ENCODE results near the gene BMPR1B. TPM values are rescaled to one million over a fixed set of nuclear protein-coding genes. Genes with fewer than 3 reads are reported as not detected.

Gene BMPR1B
- 0.03 TPM in 1 of 2 replicates, not detected in the other for total RNA-seq (2014; rRNA removed; shearing (Covaris generic))

DNA sequence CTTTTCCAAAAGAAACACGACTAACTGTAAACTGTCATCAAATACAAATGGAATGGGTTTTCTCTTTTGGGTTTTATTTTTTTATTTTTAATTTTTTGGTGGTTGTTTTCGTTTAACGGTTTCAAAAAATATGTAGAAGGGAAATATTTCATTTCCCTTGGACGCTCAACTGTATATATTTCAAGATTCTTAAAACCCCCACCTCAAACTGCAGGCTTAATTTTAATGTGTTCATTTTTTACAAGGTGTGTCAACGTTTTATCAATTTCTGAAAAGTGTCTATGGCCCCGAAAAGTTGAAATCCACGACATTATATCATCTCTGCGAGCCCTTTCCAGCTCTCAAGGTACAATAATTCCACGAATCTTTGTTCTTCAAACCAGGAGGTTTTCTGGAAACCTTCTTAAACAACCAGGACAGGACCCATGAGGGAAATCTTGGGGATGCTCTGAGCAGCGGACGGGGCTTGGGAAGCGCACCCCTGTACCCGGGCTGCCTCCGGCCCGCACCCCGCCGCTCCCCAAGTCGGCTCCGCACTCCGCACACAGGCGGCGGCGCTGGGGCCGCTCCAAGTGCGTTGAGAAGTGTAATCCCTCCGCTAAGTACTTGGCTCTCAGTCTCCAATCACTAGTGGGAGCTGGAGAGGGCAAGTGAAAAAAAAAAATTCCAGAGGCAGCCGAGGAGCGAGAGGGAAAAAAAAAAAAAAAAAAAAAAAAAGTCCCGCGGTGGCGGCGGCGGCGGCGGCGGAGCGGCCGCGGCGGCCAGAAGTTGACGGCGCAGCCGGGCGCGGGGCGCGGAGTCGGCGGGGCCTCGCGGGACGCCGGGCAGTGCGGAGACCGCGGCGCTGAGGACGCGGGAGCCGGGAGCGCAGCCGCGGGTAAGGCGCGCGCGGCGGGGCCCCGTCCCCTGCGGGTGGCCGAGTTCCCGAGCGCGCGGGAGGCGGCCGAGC is at the start of gene BMPR1B:
Gene BMPR1B (plus strand): TSS at position 764 of the 949 bp plus-strand sequence. CDS start 346,470 bp downstream, outside the sequence.
- no peak for DNase-seq (ENCODE audit: low spot score)

DNA sequence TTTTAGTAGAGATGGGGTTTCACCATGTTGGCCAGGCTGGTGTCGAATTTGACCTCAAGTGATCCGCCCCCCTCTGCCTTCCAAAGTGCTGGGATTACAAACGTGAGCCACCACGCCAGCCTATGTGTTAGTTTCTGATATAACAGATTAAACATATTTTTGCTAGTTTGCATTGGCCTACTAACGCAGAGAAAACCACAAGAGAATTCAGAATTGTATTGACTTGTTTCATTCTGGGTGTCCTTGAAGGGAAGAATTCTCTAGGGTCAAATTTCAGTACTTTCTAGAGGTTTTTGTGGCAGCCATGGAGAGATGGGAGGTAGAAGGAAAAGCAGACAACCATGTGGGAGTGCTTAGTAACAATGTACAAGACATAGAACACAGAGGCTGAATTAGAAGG is 46.1 kb upstream of the BMPR1B start:
- DNase-seq (ENCODE audit: low spot score): no peak

DNA sequence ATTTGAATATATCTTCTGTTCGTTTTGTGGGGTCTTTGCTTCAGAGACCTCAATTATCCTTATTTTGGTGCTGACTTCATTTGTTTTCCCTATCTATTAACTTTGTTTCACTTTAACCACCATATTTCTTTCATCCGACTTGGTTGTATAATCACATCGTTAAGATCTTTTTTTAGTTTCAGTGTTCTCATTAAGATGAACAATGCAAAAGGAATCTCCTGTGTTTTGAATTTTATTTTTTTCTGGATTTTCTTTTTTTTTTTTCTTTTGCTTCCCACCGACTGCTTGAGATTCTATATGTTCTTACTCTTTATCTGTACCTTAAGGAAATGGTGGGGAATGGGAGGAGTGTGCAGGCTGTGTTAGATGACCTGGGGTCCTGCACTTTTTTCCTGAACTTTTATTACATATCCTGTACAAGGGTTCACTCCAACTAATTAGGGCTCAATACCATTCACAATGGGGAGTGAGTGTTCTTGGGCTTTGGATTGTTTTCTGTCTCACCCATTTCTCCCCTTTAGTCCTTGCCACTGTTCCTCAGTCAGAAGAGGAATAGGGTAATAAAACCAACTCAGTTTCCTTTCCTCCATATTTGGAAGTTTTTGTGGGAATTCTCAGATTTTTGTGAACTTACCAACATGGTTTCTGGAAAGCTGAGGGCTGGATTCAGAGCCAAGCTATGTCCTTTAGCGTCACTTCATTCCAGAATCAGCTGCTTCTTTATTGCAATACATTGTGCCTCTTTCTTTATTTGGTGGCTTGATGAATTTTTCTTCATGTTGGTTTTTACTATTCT is 43.2 kb upstream of the BMPR1B start:
- no peak for DNase-seq (ENCODE audit: low spot score)

DNA sequence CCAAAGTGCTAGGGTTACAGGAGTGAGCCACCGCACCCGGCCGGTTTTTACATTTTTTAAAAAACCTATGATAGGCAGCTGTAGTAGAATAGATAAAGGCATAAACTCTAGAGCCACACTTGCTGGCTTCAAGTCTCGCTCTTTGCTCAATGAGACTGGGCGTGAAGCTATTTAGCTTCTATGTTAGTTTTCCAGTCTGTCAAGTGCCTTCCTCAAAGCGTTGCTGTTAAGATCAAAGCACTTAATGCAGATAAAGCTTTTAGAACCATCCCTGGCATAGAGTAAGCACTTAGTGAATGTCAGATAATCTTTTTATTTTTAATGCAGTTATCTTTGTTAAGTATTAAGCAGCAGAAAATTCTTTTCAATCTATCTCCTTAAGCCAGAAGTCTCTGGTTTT is 42.0 kb upstream of the BMPR1B start:
- no peak for DNase-seq (ENCODE audit: low spot score)

DNA sequence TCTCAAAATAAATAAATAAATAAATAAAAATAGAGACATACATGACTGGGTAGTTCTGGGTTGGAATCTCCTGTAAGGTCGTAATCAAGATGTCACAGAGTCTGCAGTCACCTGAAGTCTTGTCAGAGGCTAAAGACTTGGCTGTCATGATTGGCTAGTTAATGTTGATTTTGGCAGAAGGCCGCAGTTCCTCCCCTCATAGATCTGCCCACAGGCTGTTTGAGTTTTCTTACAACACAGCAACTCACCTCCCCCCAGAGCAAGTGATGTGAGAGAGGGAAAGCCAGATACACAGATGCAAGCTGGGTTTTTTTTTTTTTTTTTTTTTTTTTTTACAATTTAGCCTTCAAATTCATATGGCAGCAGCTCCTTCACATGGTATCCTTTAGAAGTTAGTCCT is 36.4 kb upstream of the BMPR1B start:
- no peak for DNase-seq (ENCODE audit: low spot score)

DNA sequence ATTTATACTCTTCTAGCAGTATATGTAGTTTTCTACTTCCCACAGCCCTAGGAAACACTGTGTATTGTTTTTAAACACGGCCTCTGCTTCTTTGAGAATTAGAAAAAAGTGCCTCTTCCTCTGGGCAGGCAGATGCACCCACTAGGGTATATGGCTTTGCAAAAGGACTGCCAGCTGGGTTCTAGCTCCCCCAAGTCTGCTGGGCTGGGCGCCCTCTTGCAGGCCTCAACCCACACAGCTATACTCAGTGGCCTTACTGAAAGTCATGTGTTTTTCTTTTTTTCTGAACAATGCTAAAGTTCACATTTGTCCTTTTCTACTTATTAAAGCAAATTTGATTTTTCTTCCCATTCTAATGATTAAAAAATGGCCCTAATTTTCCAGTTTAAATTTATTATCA is 35.5 kb upstream of the BMPR1B start:
- no peak for DNase-seq (ENCODE audit: low spot score)

DNA sequence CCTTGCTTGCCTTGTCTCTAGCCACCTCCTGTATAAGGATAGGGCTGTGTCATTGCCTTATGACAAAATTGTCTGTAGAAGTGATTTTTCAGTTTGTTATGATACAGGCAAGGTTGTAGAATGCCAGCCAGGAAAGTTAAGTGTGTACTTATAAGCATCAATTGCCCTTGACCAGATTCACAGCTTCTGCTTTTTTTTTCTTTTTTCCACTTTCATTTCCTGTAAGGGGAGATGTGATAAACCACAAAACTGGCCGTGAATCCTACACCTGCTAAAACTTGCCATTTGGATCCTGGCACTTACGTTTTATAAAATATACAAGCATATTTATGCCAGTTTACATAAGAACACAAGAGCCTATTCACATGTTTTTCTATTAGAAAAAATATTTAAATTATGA is 35.0 kb upstream of the BMPR1B start:
- DNase-seq (ENCODE audit: low spot score): no peak

DNA sequence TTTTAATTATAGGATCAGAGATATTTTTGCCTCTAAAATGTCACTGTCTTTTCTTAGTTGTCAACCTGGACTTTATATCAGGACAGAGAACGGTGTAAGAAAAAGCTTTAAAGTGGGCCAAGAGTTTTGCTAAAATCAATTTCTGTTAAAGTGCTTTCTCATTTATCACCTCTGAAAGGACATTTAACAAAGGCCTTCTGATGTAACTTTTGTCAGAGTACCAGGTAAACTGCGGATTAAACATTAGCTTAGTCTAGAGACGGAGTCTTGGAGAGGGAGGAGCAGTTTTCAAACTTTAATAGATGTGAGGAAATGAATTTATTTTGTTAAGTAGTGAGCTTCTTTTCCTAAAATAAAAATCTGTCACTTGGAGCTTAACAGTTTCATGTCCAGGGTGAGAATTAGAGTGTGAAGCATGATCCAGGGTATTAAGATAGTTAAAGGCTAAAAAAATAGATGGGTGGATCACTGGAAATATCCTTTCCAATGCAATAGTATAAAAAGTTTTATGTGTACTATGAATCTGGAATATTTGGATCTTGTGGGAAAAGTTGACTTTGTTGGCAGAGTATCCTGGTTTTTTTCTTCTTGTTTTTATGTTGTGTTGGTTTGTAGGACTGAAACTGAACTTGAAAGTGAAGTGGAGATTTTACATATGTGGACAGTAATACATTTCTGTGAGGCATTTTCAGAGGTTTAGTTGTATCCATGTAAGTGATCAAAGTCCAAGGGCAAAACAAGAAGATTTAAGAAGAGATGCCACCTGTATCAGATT is 33.6 kb upstream of the BMPR1B start:
- DNase-seq (ENCODE audit: low spot score): peak; percentile 34

DNA sequence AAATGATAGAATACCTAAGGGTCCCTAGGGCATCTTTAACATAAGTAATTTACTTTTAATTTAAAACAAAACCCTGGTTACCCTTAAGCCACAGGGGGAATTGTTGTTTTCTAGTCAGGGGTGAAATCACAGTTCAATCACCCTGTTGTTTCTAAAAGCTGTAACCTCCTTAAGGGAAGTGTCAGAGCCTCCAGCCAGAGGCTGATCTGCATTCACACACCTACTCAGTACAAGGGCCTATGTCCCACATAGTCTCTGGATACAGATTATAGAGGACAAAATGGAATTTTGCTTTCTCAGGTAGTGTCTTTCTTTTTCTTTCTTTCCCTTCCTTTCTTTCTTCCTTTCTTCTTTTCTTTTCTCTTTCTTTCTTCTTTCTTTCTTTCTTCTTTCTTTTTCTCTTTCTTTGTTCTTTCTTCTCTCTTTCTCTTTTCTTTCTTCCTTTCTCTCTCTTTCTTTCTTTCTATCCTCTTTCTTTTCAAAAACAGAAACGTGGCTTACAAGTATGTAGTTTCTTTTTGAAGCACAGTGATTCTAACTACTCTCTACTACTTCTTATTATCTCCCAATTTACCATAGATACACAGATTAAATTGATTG is 31.1 kb upstream of the BMPR1B start:
- no peak for DNase-seq (ENCODE audit: low spot score)

DNA sequence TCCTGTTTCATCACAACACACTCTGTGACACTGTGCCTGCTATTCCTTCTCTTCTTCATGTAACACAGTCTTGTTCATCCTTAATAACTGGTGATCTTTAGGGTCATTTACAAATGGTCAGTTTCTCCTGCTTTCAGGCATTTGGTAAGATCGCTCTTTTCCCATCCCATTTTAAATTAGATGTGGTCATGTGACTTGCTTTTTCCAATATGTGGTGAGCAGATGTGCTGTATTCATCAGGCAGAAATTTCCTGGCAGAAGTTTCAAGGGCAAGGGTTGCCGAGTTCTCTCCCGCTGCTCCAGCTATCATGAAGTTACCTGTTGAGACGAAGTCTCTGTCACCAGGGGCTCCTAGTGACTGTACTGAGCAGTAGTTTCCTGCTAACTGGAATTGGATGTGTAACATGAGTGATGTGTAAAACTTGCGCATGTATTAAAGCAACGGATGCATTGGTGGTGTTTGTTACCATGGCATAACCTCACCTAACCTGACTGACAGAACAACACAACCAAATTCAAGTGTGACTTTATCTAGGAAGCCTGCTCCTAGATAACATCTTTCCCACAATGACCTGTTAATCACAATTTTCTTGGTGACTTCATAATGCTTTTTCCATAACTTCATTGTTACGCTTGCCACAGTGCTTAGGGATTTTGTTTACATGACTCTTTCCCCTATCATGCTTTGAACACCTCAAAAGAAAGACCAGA is 29.5 kb upstream of the BMPR1B start:
- no peak for DNase-seq (ENCODE audit: low spot score)

DNA sequence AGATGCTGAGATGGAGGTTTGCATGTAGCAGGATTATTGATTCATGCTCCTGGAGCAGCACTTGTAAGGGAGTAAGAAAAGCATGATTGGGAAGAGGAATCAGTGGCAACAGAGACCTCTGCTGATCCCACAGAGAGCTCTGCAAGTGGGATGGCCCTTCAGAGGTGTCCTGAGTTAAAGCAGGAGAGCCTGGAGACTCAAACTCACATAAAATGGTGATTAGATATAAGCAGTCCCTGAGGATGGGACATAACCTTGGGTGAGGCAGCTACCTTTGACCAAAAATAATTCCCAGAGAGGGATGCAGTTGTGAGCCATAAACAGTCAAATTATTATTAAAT is 25.4 kb upstream of the BMPR1B start:
- no peak for DNase-seq (ENCODE audit: low spot score)

DNA sequence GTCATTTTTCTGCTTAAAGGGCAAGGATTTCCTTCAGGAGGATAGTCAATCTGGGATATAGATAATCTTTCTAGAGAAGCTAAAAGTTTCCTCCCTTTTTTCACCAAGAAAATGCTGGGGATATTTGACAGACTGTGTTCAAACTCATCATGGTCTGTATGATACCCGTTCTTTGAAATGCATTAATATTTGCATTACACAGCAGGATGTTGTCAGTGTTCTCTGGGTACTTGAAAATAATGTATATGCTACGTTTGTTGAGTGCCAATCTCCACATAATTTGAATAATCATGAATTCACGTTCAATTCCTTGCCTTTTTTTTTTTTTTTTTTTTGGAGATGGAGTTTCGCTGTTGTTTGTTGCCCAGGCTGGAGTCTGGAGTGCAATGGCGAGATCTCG is 18.0 kb upstream of the BMPR1B start:
- no peak for DNase-seq (ENCODE audit: low spot score)

DNA sequence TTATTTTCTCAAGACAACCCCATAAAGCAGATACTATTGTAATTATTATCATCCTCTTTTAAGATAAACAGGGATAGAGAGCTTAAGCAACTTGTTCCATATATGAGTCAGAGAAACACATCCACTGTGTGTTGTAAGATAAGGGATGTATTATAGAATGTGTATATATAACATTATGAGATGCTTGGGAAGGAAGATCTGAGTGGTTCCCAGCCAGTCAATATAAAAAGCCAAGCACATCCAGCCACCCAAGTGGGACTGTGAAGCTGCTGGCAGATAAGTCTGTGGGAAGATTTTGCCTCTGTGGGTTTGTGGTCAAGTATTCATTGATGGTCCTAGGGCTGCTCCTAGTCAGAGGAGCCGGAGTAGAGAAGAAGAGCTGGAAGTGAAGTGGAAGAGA is 16.5 kb upstream of the BMPR1B start:
- no peak for DNase-seq (ENCODE audit: low spot score)

DNA sequence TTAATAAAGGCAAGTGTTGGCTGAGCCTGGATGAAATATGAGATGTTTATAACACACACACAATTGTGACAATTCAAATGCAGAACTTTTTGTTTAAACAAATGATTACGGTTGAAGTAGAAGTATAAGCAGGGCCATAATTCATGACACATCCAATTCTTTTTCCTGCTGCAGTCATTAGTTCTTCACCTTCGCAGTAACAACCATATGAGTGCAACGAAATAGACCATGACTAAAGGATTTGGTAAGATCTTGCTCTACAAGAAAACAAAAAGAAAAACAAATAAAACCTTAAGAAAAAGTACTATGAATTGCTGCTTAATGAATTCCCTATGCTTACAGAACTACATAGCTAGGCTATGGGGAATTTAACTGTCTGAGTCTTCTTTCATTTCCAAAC is 13.9 kb upstream of the BMPR1B start:
- DNase-seq (ENCODE audit: low spot score): no peak

DNA sequence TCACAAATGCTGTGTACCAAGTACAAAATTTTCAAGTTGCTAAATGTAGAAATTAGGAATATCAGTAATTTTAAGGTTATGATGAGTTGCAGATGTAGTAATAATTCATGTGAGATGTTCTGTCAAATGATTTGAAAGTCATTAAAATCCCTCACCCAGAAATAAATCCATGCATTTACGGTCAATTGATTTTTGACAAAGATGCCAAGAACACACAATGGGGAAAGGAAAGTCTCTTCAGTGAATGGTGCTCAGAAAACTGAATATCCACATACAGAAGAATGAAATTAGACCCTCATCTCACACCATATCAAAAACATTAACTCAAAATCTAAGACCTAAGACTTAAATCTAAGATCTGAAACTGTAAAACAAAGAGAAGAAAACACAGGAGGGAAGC is 12.9 kb upstream of the BMPR1B start:
- DNase-seq (ENCODE audit: low spot score): no peak

DNA sequence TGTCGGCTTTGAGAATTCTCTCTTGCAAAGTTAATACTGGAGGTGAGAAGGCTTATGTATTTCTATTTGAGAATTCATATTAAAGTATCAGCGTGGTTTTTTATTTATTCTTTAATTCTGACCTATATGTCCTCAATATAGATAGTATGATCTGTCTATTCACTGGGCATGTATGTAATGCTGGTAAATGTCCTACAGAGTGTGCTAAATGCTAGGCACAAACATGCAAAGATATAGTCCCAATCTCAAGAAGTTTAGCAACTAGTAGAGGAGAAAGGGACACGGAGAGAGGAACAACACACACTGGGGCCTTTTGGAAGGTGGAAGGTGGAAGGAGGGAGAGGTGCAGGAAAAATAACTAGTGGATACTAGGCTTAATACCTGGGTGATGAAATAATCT is 11.0 kb upstream of the BMPR1B start:
- no peak for DNase-seq (ENCODE audit: low spot score)

DNA sequence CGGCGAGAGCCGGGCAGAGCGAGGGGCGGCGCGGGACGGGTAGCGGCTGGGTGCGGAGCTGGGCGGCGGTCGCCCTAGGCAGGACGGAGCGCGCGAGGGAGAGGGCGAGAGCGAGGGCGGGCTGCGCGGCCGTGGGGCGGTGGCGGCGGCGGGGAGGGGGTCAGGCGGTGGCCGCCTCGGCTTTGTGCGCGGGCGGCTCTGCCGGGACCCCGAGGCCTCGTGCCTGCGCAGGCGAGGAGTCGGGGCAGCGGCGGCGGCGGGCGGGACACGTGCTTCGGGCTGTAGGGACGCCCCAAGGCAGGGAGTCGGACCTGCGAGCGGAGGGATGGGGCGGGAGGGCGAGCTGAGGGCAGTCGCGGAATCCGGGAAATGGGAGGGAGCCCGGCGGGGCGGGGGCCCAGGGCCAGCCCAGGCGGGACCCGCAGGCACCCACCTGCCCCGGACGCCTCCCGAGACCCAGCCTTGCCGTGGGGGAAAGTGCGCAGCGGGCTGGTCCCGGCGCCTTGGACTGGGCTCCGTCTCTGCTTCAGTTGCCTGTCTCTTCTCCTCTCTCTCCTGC is 465 bp downstream of the BMPR1B start:
- DNase-seq (ENCODE audit: low spot score): no peak

DNA sequence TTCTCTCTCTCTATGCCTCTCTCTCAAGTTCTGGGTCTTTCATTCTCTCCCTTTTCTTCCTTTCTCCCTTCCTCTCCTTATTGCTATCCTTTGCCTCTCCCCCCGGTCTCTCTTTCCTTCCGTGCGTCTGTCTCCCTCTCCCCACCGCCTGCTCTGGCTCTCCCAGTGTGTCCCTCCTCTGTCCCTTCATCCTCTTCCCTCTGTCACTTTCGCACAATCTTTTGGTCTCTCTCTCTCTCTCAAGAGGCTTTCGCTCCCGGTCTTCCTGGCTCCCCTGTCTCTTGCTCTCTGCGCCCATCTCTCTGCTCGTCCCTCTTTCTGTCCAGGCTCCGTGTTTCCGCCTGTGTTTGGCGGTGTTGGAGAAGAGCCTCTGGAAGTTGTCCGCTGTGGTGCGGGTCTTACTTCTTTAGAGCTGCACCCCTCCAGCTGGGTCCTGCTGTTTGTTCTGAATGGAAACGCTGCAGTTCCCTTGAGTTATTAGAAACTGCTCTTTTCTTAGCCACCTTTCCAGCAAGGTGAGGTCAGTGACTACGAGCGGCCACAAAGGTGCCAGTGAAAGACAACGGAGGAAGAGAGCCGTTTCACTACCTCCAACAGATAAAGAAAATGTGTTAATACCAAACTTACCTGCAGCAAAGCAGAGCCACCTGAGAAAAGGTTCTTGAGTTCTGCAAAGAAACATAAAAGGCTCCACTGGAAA is 1.1 kb downstream of the BMPR1B start:
- no peak for DNase-seq (ENCODE audit: low spot score)

DNA sequence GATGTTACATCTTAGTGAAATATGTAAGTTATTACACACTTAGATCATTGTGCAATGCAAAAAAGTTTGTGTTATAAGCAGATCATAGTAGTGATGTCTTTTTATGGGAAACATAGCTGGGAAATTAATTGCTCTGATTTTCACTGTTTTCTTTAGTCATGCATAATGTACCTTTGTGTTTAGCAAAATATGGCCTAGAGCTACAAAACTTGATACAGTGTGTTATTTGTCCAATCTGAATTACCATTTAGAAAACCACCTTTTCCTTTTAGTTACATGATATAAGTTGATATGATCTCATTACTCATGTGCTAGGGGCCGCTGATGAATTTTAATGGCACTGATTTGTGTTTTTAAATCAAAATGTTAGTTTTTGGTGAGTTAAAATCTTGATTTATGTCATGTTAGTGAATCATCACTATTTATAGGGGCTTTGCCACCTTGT is 2.0 kb downstream of the BMPR1B start:
- no peak for DNase-seq (ENCODE audit: low spot score)

DNA sequence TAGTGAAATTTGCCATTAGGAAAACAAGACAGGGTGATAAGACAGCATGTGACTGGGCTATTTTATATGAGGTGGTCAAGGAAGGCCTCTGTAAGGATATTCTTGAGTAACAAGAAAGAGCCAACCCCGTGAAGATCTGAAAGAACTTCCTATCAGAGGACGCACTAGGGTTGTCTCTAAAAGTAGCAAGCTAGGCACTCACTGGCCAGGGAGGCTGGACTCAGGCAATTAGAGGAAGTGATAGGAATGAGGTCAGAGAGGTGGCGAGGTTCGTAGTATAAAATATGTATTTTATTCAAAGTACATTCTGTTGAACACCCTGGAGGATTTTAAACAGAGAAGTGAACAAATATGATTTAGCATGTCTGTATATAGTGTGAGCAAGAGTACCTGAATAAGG is 4.6 kb downstream of the BMPR1B start:
- no peak for DNase-seq (ENCODE audit: low spot score)
